Immature natural killer cell (primary cell): Measurements from ENCODE around the gene PKMYT1. TPM values are rescaled to one million over a fixed set of nuclear protein-coding genes. Genes with fewer than 3 reads are reported as not detected.

Source experiments
- DNase-seq, 3 donors: peaks; one replicate each; pipeline ENCODE4 v3.0.0; 2022; ENCODE audit warnings: mixed read lengths in 1 of 3
- H3K27ac Mint-ChIP-seq, 6 donors: one replicate each; pipeline ENCODE4 v1.8.0; 2020; ENCODE audit warnings: mixed read lengths in 6 of 6, mild to moderate bottlenecking in 5 of 6, inconsistent platforms in 4 of 6, moderate library complexity in 3 of 6
- H3K27me3 Mint-ChIP-seq, 3 donors: one replicate each; pipeline ENCODE4 v1.8.0; 2020 to 2021; ENCODE audit warnings: low read depth in 3 of 3, mild to moderate bottlenecking in 3 of 3, mixed read lengths in 3 of 3, moderate library complexity in 3 of 3, inconsistent platforms in 1 of 3
- H3K36me3 Mint-ChIP-seq, 3 donors: one replicate each; pipeline ENCODE4 v1.8.0; 2020; ENCODE audit warnings: mixed read lengths in 3 of 3, inconsistent platforms in 2 of 3, mild to moderate bottlenecking in 2 of 3
- H3K4me1 Mint-ChIP-seq, 2 donors: one replicate each; pipeline ENCODE4 v1.8.0; 2020; ENCODE audit warnings: inconsistent platforms in 2 of 2, mild to moderate bottlenecking in 2 of 2, mixed read lengths in 2 of 2, moderate library complexity in 1 of 2
- H3K4me3 Mint-ChIP-seq, 5 donors: one replicate each; pipeline ENCODE4 v1.8.0; 2020; ENCODE audit warnings: mild to moderate bottlenecking in 5 of 5, mixed read lengths in 5 of 5, inconsistent platforms in 3 of 5, moderate library complexity in 3 of 5
- H3K9me3 Mint-ChIP-seq, 6 donors: one replicate each; pipeline ENCODE4 v1.8.0; 2020; ENCODE audit warnings: mild to moderate bottlenecking in 6 of 6, mixed read lengths in 6 of 6, inconsistent platforms in 4 of 6, moderate library complexity in 3 of 6
- polyA plus RNA-seq, 3 donors: library from polyadenylated mRNA; unstranded; fragments of 300-500 nt; fragmentation: Illumina TruSeq; gene quantifications; one replicate each; pipeline ENCODE4 v1.2.3, GENCODE V29; 2021

PKMYT1 gene
- polyA plus RNA-seq, result 1 to 10 TPM in 2 of 3 donors, not detected in 1; 3.2 to 4.3 TPM

- Mint-ChIP-seq H3K4me3 (peak within 1 kb of the TSS; percentile 78 to 89 (median 83)), H3K36me3 (no peaks in the 10 kb centered on the region), H3K9me3 (no peaks in the 10 kb centered on the region), H3K27ac (peak within 1 kb of the TSS; percentile 67 to 85 (median 76)), H3K4me1 (peaks cover 15 to 18% of the 10 kb centered on the region in 2 donors), H3K27me3 (peaks cover 2 to 6% (median 3%) of the 10 kb centered on the region in 3 donors)
- peak; percentile 95 to 96 (median 96) for DNase-seq
Measured at GRCh38 chr16:2980227-2981176, at the start of gene PKMYT1. Gene PKMYT1, minus strand, starts transcription at chr16:2980446. Its CDS starts 789 bp downstream, at chr16:2979657.

DNA sequence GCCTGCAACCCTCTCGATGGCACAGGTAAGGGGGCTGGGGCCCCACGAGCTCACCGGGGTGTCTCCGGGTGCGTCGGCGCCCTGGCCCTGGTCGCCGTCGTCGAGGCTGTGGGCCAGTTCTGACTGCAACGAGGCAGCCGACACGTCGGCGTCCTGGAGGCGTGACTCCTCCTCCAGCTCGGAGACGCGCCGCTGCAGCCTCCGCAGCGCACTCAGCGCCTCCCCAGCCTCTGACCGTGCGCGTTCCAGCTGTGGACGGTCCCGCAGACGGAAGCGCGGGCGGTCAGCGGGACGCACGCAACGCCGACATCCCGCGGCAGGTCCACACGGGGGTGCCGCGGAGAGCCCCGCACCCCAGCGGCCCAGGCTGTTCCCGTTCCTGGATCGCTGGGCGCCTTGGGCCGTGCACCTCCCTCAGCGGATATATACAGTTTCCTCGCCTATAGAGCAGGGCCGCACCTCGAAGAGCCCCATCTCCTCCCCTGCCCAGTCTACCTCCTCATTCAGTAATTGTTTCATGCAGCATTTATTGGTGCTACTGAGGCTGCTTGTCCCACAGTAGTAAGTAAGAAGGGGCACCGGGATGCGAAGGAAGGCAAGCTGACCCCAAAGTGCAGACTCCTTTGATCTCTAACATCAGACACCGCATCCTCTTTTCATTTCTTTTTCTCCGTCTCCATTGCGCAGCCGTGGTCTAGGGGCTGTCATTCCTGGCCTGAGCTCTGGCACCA lies 49.4 kb upstream of the PKMYT1 start:
- Mint-ChIP-seq H3K36me3 (peaks cover 4 to 12% (median 4%) of the 10 kb centered on the region in 3 donors), H3K4me3 (peak overlapping the region in 4 of 5 donors; percentile 1 to 68 (median 18)), H3K9me3 (peaks cover 0 to 1% (median 0%) of the 10 kb centered on the region in 6 donors), H3K4me1 (peaks cover 6 to 11% of the 10 kb centered on the region in 2 donors), H3K27me3 (peaks cover 13 to 24% (median 23%) of the 10 kb centered on the region in 3 donors), H3K27ac (no peak overlapping the region)
- no peak for DNase-seq

- peaks cover 14 to 21% (median 20%) of the 10 kb centered on the region in 3 donors for H3K27me3 Mint-ChIP-seq
- peaks cover 13 to 17% of the 10 kb centered on the region in 2 donors for H3K4me1 Mint-ChIP-seq
- no peak overlapping the region for H3K27ac Mint-ChIP-seq
- H3K4me3 Mint-ChIP-seq, result no peak overlapping the region
- DNase-seq, result no peak
- peaks cover 4 to 15% (median 7%) of the 10 kb centered on the region in 3 donors for H3K36me3 Mint-ChIP-seq
- peaks cover 0 to 1% (median 0%) of the 10 kb centered on the region in 6 donors for H3K9me3 Mint-ChIP-seq
Measured at GRCh38 chr16:3028716-3029319, 48.6 kb upstream of the PKMYT1 start.

DNA sequence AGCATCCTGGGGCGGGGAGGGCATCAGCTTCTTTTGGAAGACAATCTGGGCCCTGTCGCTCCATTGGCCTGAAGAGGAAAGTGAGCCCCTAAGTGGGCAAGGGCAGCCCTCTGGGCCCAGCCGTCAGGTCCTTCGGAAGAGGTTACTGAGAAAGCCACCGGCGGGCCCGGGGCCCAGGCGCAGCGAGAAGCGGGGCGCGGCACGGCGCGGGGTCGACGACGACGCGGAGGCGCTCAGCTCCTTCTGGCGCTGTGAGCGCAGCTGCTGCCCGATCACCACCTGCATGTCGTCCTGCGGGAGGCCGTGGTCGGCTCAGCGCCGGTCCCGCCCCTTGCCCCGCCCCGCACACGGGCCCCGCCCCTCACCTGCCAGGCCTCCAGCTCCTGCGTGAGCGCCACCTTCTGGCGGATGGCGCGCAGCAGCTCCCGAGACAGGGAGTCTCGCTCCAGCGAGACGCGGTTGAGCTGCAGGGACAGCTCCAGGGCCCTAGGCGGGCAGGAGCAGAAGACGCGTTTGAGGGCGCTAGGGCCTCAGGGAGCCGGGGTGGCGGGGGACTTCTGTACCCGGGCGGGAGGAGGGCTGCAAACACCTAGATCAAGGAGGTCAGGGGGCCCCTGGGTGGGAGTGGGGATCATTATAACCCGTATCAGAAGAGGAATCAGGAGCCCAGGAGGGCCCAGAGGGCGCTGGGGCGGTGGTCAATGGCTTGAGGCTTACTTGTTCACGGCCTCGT lies 47.9 kb upstream of the PKMYT1 start:
- Mint-ChIP-seq H3K27ac (no peak overlapping the region), H3K36me3 (peaks cover 4 to 15% (median 7%) of the 10 kb centered on the region in 3 donors), H3K9me3 (peaks cover 0 to 1% (median 0%) of the 10 kb centered on the region in 6 donors), H3K27me3 (peaks cover 10 to 17% (median 14%) of the 10 kb centered on the region in 3 donors), H3K4me1 (peaks cover 19 to 23% of the 10 kb centered on the region in 2 donors), H3K4me3 (peak overlapping the region in 2 of 5 donors; percentile 33 to 44)
- peak; percentile 73 to 75 (median 75) for DNase-seq

DNA sequence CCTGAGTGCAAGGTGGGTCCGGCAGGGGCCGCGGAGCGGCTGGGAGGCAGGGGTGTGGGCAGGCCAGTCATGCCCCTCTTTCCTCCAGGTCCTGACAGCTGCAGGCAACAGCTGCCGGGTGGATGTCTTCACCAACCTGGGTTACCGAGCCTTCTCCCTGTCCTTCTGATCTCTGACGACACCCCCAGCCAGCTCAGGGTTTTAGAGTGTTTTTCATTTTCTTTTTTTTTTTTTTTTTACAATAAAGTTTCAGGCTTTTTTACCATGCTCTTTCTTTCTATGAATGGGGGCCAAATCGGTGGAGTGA lies 47.2 kb upstream of the PKMYT1 start:
- Mint-ChIP-seq H3K27ac (no peak overlapping the region), H3K36me3 (peaks cover 4 to 15% (median 7%) of the 10 kb centered on the region in 3 donors), H3K4me3 (no peak overlapping the region), H3K27me3 (peaks cover 6 to 11% (median 10%) of the 10 kb centered on the region in 3 donors), H3K9me3 (peaks cover 0 to 1% (median 0%) of the 10 kb centered on the region in 6 donors), H3K4me1 (peaks cover 26 to 30% of the 10 kb centered on the region in 2 donors)
- no peak for DNase-seq

DNA sequence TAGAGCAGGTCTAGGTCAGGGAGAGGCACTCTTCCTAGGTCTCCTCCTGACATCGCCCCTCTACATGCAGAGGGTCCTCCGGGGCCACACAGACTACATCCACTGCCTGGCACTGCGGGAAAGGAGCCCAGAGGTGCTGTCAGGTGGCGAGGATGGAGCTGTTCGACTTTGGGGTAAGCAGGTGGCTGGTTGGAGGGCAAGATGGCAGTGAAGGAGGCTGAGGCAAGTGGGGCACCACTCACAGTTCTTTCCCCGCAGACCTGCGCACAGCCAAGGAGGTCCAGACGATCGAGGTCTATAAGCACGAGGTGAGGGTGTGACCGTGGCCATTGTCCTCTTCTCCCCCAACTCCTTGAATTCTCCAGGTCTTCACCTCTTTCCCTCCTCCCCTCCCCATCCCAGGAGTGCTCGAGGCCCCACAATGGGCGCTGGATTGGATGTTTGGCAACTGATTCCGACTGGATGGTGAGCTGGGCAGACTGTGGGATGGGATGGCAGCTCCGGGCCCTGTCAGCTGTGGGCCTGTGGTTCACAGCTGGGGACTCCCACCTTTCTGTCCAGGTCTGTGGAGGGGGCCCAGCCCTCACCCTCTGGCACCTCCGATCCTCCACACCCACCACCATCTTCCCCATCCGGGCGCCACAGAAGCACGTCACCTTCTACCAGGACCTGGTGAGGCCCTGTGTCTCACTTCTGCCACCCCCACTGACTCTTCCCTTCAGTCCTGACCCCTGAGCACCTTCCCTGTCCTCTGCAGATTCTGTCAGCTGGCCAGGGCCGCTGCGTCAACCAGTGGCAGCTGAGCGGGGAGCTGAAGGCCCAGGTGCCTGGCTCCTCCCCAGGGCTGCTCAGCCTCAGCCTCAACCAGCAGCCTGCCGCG lies 46.6 kb upstream of the PKMYT1 start:
- Mint-ChIP-seq H3K9me3 (peaks cover 0 to 1% (median 0%) of the 10 kb centered on the region in 6 donors), H3K27ac (peak overlapping the region in 1 of 6 donors; percentile 24), H3K36me3 (peaks cover 4 to 15% (median 7%) of the 10 kb centered on the region in 3 donors), H3K4me3 (no peak overlapping the region), H3K27me3 (peaks cover 5 to 10% (median 9%) of the 10 kb centered on the region in 3 donors), H3K4me1 (peaks cover 32 to 36% of the 10 kb centered on the region in 2 donors)
- no peak for DNase-seq

- DNase-seq, result no peak
- no peak overlapping the region for H3K4me3 Mint-ChIP-seq
- no peaks in the 10 kb centered on the region for H3K9me3 Mint-ChIP-seq
- H3K27me3 Mint-ChIP-seq, result peaks cover 8 to 12% (median 9%) of the 10 kb centered on the region in 3 donors
- no peak overlapping the region for H3K27ac Mint-ChIP-seq
- peaks cover 40 to 43% of the 10 kb centered on the region in 2 donors for H3K4me1 Mint-ChIP-seq
- H3K36me3 Mint-ChIP-seq, result peaks cover 4 to 15% (median 7%) of the 10 kb centered on the region in 3 donors
Measured at GRCh38 chr16:3026003-3026378, 45.7 kb upstream of the PKMYT1 start.

DNA sequence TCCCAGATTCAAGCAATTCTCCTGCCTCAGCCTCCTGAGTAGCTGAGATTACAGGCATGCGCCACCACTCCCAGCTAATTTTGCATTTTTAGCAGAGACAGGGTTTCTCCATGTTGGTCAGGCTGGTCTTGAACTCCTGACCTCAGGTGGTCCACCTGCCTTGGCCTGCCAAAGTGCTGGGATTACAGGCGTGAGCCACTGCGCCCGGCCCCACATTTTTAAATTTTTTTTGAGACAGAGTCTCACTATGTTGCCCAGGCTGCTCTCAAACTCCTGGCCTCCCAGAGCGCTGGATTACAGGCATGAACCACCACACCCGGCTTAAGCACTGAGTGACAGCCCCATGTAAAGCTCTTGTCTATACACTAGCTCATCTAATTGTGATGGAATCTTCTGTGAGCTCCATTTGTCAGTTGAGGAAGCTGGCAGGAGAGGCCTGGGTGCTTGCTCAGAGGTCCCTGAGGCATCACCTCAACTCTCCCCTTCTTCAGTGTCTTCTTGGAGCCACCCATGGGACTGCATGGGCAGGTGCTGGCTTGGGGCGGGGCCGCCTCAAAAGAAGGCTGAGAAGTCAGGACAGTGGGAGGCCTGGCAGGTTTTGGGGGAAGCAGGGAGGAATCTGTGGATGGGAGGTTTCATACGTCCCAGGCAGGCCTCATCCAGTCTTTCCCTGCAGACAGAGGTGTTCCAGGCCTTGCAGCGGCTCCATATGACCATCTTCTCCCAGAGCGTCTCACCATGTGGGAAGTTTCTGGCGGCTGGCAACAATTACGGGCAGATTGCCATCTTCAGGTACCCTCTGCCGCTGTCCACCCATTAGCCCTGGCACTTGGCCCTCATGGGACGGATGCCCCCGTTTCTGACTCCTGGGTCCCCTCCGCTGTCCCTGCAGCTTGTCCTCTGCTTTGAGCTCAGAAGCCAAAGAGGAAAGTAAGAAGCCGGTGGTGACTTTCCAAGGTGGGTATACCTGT lies 45.1 kb upstream of the PKMYT1 start:
- Mint-ChIP-seq H3K4me3 (peak overlapping the region in 1 of 5 donors; percentile 4), H3K9me3 (no peaks in the 10 kb centered on the region), H3K36me3 (peaks cover 4 to 15% (median 7%) of the 10 kb centered on the region in 3 donors), H3K4me1 (peaks cover 45 to 47% of the 10 kb centered on the region in 2 donors), H3K27ac (no peak overlapping the region), H3K27me3 (peaks cover 7 to 12% (median 8%) of the 10 kb centered on the region in 3 donors)
- no peak for DNase-seq

- peak within 1 kb of the TSS; percentile 79 to 96 (median 94) for H3K27ac Mint-ChIP-seq
- peak within 1 kb of the TSS; percentile 86 to 94 (median 90) for H3K4me3 Mint-ChIP-seq
- H3K36me3 Mint-ChIP-seq, result peaks cover 3 to 15% (median 4%) of the 10 kb centered on the region in 3 donors
- H3K4me1 Mint-ChIP-seq, result peaks cover 45% of the 10 kb centered on the region in 2 donors
- no peaks in the 10 kb centered on the region for H3K9me3 Mint-ChIP-seq
- peak; percentile 92 for DNase-seq
- peaks cover 3 to 11% (median 9%) of the 10 kb centered on the region in 3 donors for H3K27me3 Mint-ChIP-seq
Measured at GRCh38 chr16:3023669-3024478, 43.6 kb upstream of the PKMYT1 start, which contains the start of the genes HCFC1R1 and THOC6. Gene HCFC1R1, minus strand, starts transcription at chr16:3023942. Its CDS starts 1 bp downstream, at chr16:3023941. Gene THOC6, plus strand, starts transcription at chr16:3024035. Its CDS starts 292 bp downstream, at chr16:3024327.

DNA sequence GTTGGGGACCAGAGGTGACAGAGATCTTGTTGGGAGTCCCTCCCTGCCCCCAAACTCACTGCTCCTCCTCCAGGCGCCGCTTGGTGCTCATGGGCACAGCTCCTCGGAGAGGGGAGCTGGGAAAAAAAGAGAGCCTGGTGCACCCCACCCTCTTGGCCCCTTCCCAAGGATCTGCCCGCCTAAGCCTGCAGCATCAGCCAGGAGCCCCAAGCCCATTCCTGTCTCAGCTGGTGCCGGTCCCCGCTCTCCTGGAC lies 43.1 kb upstream of the PKMYT1 start:
- DNase-seq, result no peak
- peak overlapping the region; percentile 79 to 96 (median 88) for H3K27ac Mint-ChIP-seq
- peaks cover 3 to 15% (median 4%) of the 10 kb centered on the region in 3 donors for H3K36me3 Mint-ChIP-seq
- H3K4me1 Mint-ChIP-seq, result peaks cover 44 to 45% of the 10 kb centered on the region in 2 donors
- peak overlapping the region; percentile 86 to 94 (median 90) for H3K4me3 Mint-ChIP-seq
- peaks cover 2 to 11% (median 8%) of the 10 kb centered on the region in 3 donors for H3K27me3 Mint-ChIP-seq
- H3K9me3 Mint-ChIP-seq, result no peaks in the 10 kb centered on the region
